ENCODE measurements around the gene NPAT. TPM values are rescaled to one million over a fixed set of nuclear protein-coding genes. Genes with fewer than 3 reads are reported as not detected.

NPAT gene
- total and polyA plus RNA-seq, 9 of the 15 experiments (the other 6 are each of a cell fraction or from before 2014, with no cell fraction given), result 8.8 to 30.0 (median 22.1) TPM

DNA sequence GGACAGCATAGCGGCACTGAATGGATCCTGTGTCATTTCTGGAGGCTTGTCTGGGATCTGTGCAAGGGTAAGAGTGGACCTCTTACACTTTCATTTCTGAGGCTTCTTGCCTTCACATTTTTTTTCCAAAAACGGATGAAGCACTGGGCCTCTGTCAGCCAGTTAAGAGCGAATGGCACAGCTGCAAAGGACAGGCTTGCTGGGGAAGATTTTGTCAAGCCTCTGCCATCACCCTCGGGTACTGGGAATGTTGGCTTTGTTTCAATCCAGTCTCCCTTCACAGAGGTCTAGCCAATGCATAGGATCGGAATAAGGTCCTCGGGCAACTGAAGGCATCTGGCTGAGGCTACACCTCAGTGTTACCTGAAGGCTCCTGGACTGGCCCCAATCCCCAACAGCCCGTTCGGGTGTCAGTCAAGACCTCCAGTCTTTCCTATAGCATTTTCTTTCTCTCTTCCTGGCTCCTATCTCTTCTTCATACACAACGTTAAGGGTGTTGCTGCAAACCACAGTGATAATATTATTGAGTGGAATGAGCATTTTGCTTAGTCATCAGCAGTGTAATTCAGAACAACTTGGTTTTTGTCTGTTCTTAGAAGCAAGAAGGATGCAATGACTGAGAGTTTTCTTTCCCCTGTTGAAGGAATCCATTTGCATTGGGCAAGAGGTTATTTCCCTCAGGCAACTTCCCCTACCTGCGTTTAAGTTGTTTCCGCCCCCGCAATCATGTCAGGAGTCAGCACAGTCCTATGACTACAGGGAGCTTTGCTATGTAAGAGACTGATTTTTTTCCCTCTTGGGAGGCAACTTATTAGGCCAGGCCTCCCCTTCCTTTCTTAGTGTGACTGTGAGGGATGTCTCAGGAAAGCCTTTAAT, 22.8 kb downstream of the NPAT start (continued):
- TF ChIP-seq, protein P1, sequence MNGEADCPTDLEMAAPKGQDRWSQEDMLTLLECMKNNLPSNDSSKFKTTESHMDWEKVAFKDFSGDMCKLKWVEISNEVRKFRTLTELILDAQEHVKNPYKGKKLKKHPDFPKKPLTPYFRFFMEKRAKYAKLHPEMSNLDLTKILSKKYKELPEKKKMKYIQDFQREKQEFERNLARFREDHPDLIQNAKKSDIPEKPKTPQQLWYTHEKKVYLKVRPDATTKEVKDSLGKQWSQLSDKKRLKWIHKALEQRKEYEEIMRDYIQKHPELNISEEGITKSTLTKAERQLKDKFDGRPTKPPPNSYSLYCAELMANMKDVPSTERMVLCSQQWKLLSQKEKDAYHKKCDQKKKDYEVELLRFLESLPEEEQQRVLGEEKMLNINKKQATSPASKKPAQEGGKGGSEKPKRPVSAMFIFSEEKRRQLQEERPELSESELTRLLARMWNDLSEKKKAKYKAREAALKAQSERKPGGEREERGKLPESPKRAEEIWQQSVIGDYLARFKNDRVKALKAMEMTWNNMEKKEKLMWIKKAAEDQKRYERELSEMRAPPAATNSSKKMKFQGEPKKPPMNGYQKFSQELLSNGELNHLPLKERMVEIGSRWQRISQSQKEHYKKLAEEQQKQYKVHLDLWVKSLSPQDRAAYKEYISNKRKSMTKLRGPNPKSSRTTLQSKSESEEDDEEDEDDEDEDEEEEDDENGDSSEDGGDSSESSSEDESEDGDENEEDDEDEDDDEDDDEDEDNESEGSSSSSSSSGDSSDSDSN (IDR thresholded peaks at IDR 0.05; ENCODE audit: borderline replicate concordance in 1 of 2, low read depth in 2 of 2, low read length in 2 of 2), result no peak
- 0 out of 2 replicates have a peak, but pooled peaks have one; percentile 22 for TF ChIP-seq FOSL1 (tag; conservative IDR thresholded peaks at IDR 0.05)
- TF ChIP-seq RNF2 (IDR thresholded peaks at IDR 0.05), result 0 out of 2 replicates have a peak, but pooled peaks have one; percentile 17
- TF ChIP-seq SMARCB1 (IDR thresholded peaks at IDR 0.05; ENCODE audit: insufficient read length, low read depth), result no peak
- no peak for TF ChIP-seq ZNF282 (CRISPR knock-in tag; IDR thresholded peaks at IDR 0.05)
- TF ChIP-seq PHF21A (IDR thresholded peaks at IDR 0.05; ENCODE audit: borderline replicate concordance, low read depth), result no peak
- no peak for TF ChIP-seq ZNF395 (CRISPR knock-in tag; IDR thresholded peaks at IDR 0.05)
- no peak for TF ChIP-seq ZBTB11 (CRISPR knock-in tag; IDR thresholded peaks at IDR 0.05)
- no peak for TF ChIP-seq ZNF239 (CRISPR knock-in tag; IDR thresholded peaks at IDR 0.05)
- TF ChIP-seq TCF7L2 (IDR thresholded peaks at IDR 0.05; ENCODE audit: low read depth, low read length), result no peak
- 0 out of 2 replicates have a peak, but pooled peaks have one; percentile 17 for TF ChIP-seq NCOR1 (IDR thresholded peaks at IDR 0.05)
- no peak for TF ChIP-seq ZNF512 (tag; IDR thresholded peaks at IDR 0.05)
- no peak for TF ChIP-seq ARHGAP35 (IDR thresholded peaks at IDR 0.05; ENCODE audit: partially characterized antibody)
- TF ChIP-seq ZNF274 (IDR thresholded peaks at IDR 0.05; ENCODE audit: borderline replicate concordance, low read depth, low read length), result no peak
- TF ChIP-seq DACH1 (IDR thresholded peaks at IDR 0.05; ENCODE audit: partially characterized antibody), result no peak

Measured in K562 (cell line).